C4-2B (cell line): ENCODE data around the gene RAB11FIP5.

Experiments
- CTCF ChIP-seq: fragments of 450-650 bp; conservative IDR thresholded peaks from 2 replicates; pipeline ENCODE4 v1.5.1; 2017; ENCODE audit warnings: mild to moderate bottlenecking
- ZFX ChIP-seq: fragments of 450-650 bp; IDR thresholded peaks from 2 replicates; pipeline ENCODE4 v1.6.1; 2017

GRCh38 chr2:73114273-73114867 is 1.6 kb upstream of the RAB11FIP5 start:
- TF ChIP-seq CTCF (no peak), ZFX (no peak)
